GM12878 (cell line): ENCODE results near the gene PLEKHG1. TPM values are rescaled to one million over a fixed set of nuclear protein-coding genes. Genes with fewer than 3 reads are reported as not detected.
A peak's percentile ranks its signal among the peaks of the same experiment; 100 is the strongest.

Experiments used
- ATAC-seq: fragments of 200-7000 bp; cut with Tn5 transposase; 3 replicates; pipeline ENCODE4 v1.9.1; 2020; ENCODE audit warnings: mild to moderate bottlenecking, moderate library complexity
- BruUV-seq: library from RNA; stranded (reverse); fragments of 400-500 nt; replicated peaks from 2 replicates; lab custom pipeline; 2021; lab: Mats Ljungman, UMichigan
- CTCF ChIA-PET: fragments of 300-600 bp; sonication (Branson Sonifier 250); formaldehyde crosslinking; extraction: SDS; loops from one replicate; lab custom pipeline; 2021; ENCODE audit warnings: inconsistent platforms; lab: Yijun Ruan, JAX
- POLR2A ChIA-PET: fragments of 350-600 bp; formaldehyde crosslinking; extraction: SDS; loops from one replicate; lab custom pipeline; 2021; ENCODE audit warnings: inconsistent platforms; lab: Charles Lee
- RAD21 ChIA-PET: fragments of 300-600 bp; sonication (Branson Sonifier 250); formaldehyde crosslinking; loops from one replicate; lab custom pipeline; 2023; ENCODE audit warnings: antibody characterized with exemption; ENCODE audit not compliant: unreplicated experiment; lab: Charles Lee
- SMC1A ChIA-PET: fragments of 300-600 bp; sonication (Branson Sonifier 250); formaldehyde crosslinking; loops from one replicate; lab custom pipeline; 2023; ENCODE audit not compliant: unreplicated experiment, uncharacterized antibody; lab: Charles Lee
- DNase-seq: peaks from one replicate; pipeline ENCODE4 v3.0.0-alpha.2; 2011; ENCODE audit warnings: low read depth, low spot score
- FAIRE-seq: peaks from 3 replicates; lab custom pipeline; 2011; peaks lifted over from hg19 to GRCh38; lab: Jason Lieb, UNC
- H2AFZ ChIP-seq: 2 replicates; pipeline ENCODE4 v1.6.0; 2011; ENCODE audit warnings: low read depth, low read length, control low read depth; ENCODE audit not compliant: control insufficient read depth
- H3K27ac ChIP-seq: 2 replicates; pipeline ENCODE4 v1.5.1; 2011; ENCODE audit warnings: control low read depth; ENCODE audit not compliant: control insufficient read depth, insufficient read depth
- H3K27me3 ChIP-seq, 2 experiments: replicated peaks in 1 of 2; 2 replicates each; pipeline versions ENCODE4 v1.6.0 to v1.6.1; 2011; ENCODE audit warnings: low read length in 1 of 2; ENCODE audit not compliant: control insufficient read depth in 2 of 2, insufficient read depth in 2 of 2
- H3K36me3 ChIP-seq, 2 experiments: 2 replicates each; pipeline ENCODE4 v1.5.1; 2011; ENCODE audit warnings: low read length in 1 of 2; ENCODE audit not compliant: control insufficient read depth in 2 of 2, insufficient read depth in 2 of 2
- H3K4me1 ChIP-seq: 2 replicates; pipeline ENCODE4 v1.6.1; 2011; ENCODE audit warnings: mild to moderate bottlenecking, low read length, moderate library complexity, mixed read lengths; ENCODE audit not compliant: control insufficient read depth, insufficient read depth
- H3K4me2 ChIP-seq: 2 replicates; pipeline ENCODE4 v1.6.0; 2011; ENCODE audit warnings: control low read depth; ENCODE audit not compliant: control insufficient read depth, insufficient read depth
- H3K4me3 ChIP-seq: fragments of 200-600 bp; sonication (generic); 2 replicates; pipeline ENCODE4 v1.5.1; 2016
- H3K79me2 ChIP-seq: 2 replicates; pipeline ENCODE4 v1.6.0; 2011; ENCODE audit warnings: low read length; ENCODE audit not compliant: control insufficient read depth, insufficient read depth
- H3K9ac ChIP-seq: 2 replicates; pipeline ENCODE4 v1.8.0; 2011; ENCODE audit warnings: low read length, control low read depth, mixed read lengths; ENCODE audit not compliant: control insufficient read depth, insufficient read depth
- H3K9me3 ChIP-seq: replicated peaks from 3 replicates; pipeline ENCODE4 v1.5.1; 2011; ENCODE audit warnings: mild to moderate bottlenecking, low read length; ENCODE audit not compliant: control insufficient read depth, insufficient read depth
- H4K20me1 ChIP-seq: 2 replicates; pipeline ENCODE4 v1.6.0; 2011; ENCODE audit not compliant: control insufficient read depth, insufficient read depth
- BACH1 ChIP-seq: fragments of 450-650 bp; IDR thresholded peaks from 2 replicates; pipeline ENCODE4 v1.6.1; 2017; ENCODE audit warnings: mild to moderate bottlenecking, borderline replicate concordance
- FOXM1 ChIP-seq: IDR thresholded peaks from 2 replicates; pipeline ENCODE4 v1.6.1; 2012; ENCODE audit warnings: low read depth, mild to moderate bottlenecking, inconsistent platforms, low read length, moderate library complexity
- HCFC1 ChIP-seq: fragments of 150-350 bp; IDR thresholded peaks from 2 replicates; pipeline ENCODE4 v1.6.1; 2014; ENCODE audit warnings: low read length
- IKZF2 ChIP-seq, 2 experiments: fragments of 450-650 bp; IDR thresholded peaks; 2 replicates each; pipeline ENCODE4 v1.6.1; 2017; ENCODE audit warnings: mild to moderate bottlenecking in 2 of 2, moderate library complexity in 2 of 2
- KLF5 ChIP-seq: fragments of 450-650 bp; IDR thresholded peaks from 2 replicates; pipeline ENCODE4 v1.6.1; 2014; ENCODE audit warnings: mild to moderate bottlenecking; ENCODE audit not compliant: partially characterized antibody
- MEF2A ChIP-seq: IDR thresholded peaks from 2 replicates; pipeline ENCODE4 v1.6.1; 2011; ENCODE audit warnings: low read depth, mild to moderate bottlenecking, low read length, moderate library complexity; ENCODE audit not compliant: insufficient read depth
- MYB ChIP-seq: fragments of 150-350 bp; IDR thresholded peaks from 2 replicates; pipeline ENCODE4 v1.6.1; 2014; ENCODE audit warnings: mild to moderate bottlenecking, low read depth, low read length, borderline replicate concordance
- NFIC ChIP-seq: IDR thresholded peaks from 2 replicates; pipeline ENCODE4 v1.6.1; 2012; ENCODE audit warnings: low read depth, mild to moderate bottlenecking, inconsistent platforms, low read length, moderate library complexity
- NFYB ChIP-seq: IDR thresholded peaks from 2 replicates; pipeline ENCODE4 v1.6.1; 2011; ENCODE audit warnings: low read depth, mild to moderate bottlenecking, low read length, improper control_type of control experiment, moderate library complexity; ENCODE audit not compliant: insufficient read depth
- POLR2AphosphoS2 ChIP-seq: IDR thresholded peaks from 2 replicates; pipeline ENCODE4 v1.6.1; 2011; ENCODE audit warnings: low read depth, mild to moderate bottlenecking, low read length, improper control_type of control experiment, moderate library complexity
- TARDBP ChIP-seq: IDR thresholded peaks from 2 replicates; pipeline ENCODE4 v1.6.1; 2016; ENCODE audit warnings: borderline replicate concordance
- ZBTB11 ChIP-seq: fragments of 450-650 bp; formaldehyde crosslinking; IDR thresholded peaks from 2 replicates; pipeline ENCODE4 v1.5.0; 2022; ENCODE audit warnings: mild to moderate bottlenecking, missing genetic modification characterization
- WGBS: methylation state at CpG from one replicate; pipeline ENCODE4 v1.1.6; 2016; ENCODE audit warnings: low lambda C conversion rate; ENCODE audit not compliant: insufficient replicate concordance, insufficient coverage; ENCODE audit errors: missing lambda C conversion rate; 5-methylcytosine and 5-hydroxymethylcytosine counted together
- in situ Hi-C: fragments of 300-500 bp; cut with MboI; formaldehyde crosslinking; loops from 9 replicates; pipeline ENCODE4 v1.14.3; 2018; ENCODE audit warnings: mixed read lengths
- intact Hi-C: fragments of 100-400 bp; cut with micrococcal nuclease; formaldehyde crosslinking; loops from one replicate; pipeline ENCODE4 v1.14.2; 2022; ENCODE audit not compliant: unreplicated experiment
- polyA plus RNA-seq, 11 experiments: library from polyadenylated mRNA; depleted of rRNA in 4 of 11; unstranded in 6 of 11; stranded (reverse) in 5 of 11; fragments of >200 nt; fragmentation: Nextera tagmentation in 4 of 11; fragmentation: Illumina TruSeq in 1 of 11; extraction: Ambion mirVana in 4 of 11; extraction: Trizol in 1 of 11; gene quantifications; 1 replicate in 1 of 11; 2 replicates in 10 of 11; pipeline versions ENCODE4 v1.2.1 to v1.2.3, GENCODE V29; 2011 to 2016; ENCODE audit warnings: inconsistent platforms in 2 of 11, missing spikeins in 2 of 11, low read depth in 1 of 11
- total RNA-seq, 4 experiments: library from RNA; depleted of rRNA in 3 of 4; stranded (reverse); fragments of >200 nt in 3 of 4; fragmentation: Illumina TruSeq in 1 of 4; extraction: Trizol in 1 of 4; gene quantifications; 2 replicates each; pipeline versions ENCODE4 v1.2.1 to v1.2.3, GENCODE V29; 2013 to 2021
- TF ChIP-seq, protein P1 (sequence below): IDR thresholded peaks from 2 replicates; pipeline ENCODE4 v1.6.1; 2011; ENCODE audit warnings: borderline replicate concordance, low read depth, mild to moderate bottlenecking, moderate library complexity, low read length; ENCODE audit not compliant: insufficient read depth, poor library complexity, severe bottlenecking

The PLEKHG1 gene
- total and polyA plus RNA-seq, 10 of the 15 experiments (the other 5 are each of a cell fraction or from before 2014, with no cell fraction given): 0.77 to 17.2 (median 4.9) TPM

- Histone ChIP-seq H2AFZ (no peak overlapping the region), H3K36me3 (no peaks in the 10 kb centered on the region), H3K27me3 (no peaks in the 10 kb centered on the region; a peak in 1 of 4 replicates), H3K4me2 (no peak overlapping the region), H3K4me1 (no peaks in the 10 kb centered on the region), H4K20me1 (no peaks in the 10 kb centered on the region), H3K79me2 (no peaks in the 10 kb centered on the region), H3K9me3 (no peaks in the 10 kb centered on the region), H3K4me3 (no peak overlapping the region), H3K27ac (no peak overlapping the region), H3K9ac (no peak overlapping the region)
- DNase-seq: no peak
- ChIA-PET RAD21 (interaction anchor here (1.2 to 1.8 kb wide), 3 partner anchors 18 to 199 kb away, joined by 3 to 4 read pairs (median 3); no protein-coding TSS in a partner anchor), SMC1A (interaction anchor here (1.0 to 1.5 kb wide), 7 partner anchors 13 to 47 kb away, joined by 3 to 5 read pairs (median 3); no protein-coding TSS in a partner anchor), POLR2A (interaction anchor here (0.6 to 0.9 kb wide), 2 partner anchors 9 to 347 kb away, joined by 3 to 10 read pairs; no protein-coding TSS in a partner anchor), CTCF (interaction anchor here (0.6 to 1.5 kb wide), 4 partner anchors 9 to 126 kb away, joined by 3 to 5 read pairs (median 3); no protein-coding TSS in a partner anchor)
- no peak for TF ChIP-seq KLF5
- TF ChIP-seq TARDBP: no peak
- TF ChIP-seq POLR2AphosphoS2: no peak
- TF ChIP-seq FOXM1: no peak
- no peak for TF ChIP-seq MYB
- no peak for TF ChIP-seq MEF2A
- TF ChIP-seq NFYB: no peak
- no peak for FAIRE-seq
- intact Hi-C loops (no loop called here), in situ Hi-C loops (no loop called here)
- no TSS peak for BruUV-seq
- peak; percentile 20; the same call in 2 of the 3 replicates for ATAC-seq
Observed at GRCh38 chr6:150615967-150616366, 16.3 kb downstream of the PLEKHG1 start.

DNA sequence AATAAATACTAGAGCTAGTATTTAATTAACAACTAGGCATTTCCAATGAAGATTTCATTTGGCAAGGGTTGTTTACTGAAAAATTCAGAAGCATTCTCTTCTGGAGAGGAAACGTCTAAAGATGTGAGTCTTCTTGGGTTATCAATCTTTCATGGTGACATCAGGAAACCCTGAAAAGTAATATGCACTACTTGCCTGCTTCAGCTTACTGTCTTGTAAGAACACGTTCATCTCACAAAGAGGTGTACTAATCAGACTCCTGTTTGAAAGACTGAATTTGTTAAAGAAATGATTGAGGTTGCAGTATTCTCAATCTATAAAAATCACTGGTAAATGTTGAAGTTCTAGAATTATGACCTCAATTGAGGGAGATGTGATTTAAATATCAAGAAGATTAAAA is 16.9 kb downstream of the PLEKHG1 start:
- DNase-seq: no peak
- no peak overlapping the region for H2AFZ ChIP-seq
- no peaks in the 10 kb centered on the region for H3K4me1 ChIP-seq
- no peak overlapping the region for H3K4me3 ChIP-seq
- no peaks in the 10 kb centered on the region for H3K79me2 ChIP-seq
- SMC1A ChIA-PET: interaction anchor here (1.0 to 1.5 kb wide), 6 partner anchors 14 to 23 kb away, joined by 3 to 5 read pairs (median 4); no protein-coding TSS in a partner anchor
- TF ChIP-seq ZBTB11 (CRISPR knock-in tag) (no peak), IKZF2 (IDR thresholded peaks at IDR 0.05) (no peak), BACH1 (no peak), MEF2A (no peak), HCFC1 (no peak), NFIC (no peak)
- TF ChIP-seq, protein P1, sequence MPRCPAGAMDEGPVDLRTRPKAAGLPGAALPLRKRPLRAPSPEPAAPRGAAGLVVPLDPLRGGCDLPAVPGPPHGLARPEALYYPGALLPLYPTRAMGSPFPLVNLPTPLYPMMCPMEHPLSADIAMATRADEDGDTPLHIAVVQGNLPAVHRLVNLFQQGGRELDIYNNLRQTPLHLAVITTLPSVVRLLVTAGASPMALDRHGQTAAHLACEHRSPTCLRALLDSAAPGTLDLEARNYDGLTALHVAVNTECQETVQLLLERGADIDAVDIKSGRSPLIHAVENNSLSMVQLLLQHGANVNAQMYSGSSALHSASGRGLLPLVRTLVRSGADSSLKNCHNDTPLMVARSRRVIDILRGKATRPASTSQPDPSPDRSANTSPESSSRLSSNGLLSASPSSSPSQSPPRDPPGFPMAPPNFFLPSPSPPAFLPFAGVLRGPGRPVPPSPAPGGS: no peak
- CTCF ChIA-PET: interaction anchor here (0.6 to 0.8 kb wide), 2 partner anchors 10 to 15 kb away, joined by 3 read pairs; no protein-coding TSS in a partner anchor
- no TSS peak for BruUV-seq
- no peak for FAIRE-seq
- H3K9ac ChIP-seq: no peak overlapping the region
- no peaks in the 10 kb centered on the region for H3K27me3 ChIP-seq
- H3K9me3 ChIP-seq: no peaks in the 10 kb centered on the region
- in situ Hi-C loops (no loop called here), intact Hi-C loops (no loop called here)
- POLR2A ChIA-PET: no interaction called here
- H3K36me3 ChIP-seq: no peaks in the 10 kb centered on the region
- H3K27ac ChIP-seq: no peak overlapping the region
- ATAC-seq: no peak
- H3K4me2 ChIP-seq: no peak overlapping the region
- no peaks in the 10 kb centered on the region for H4K20me1 ChIP-seq
- 40% methylated on average over 2 of the region's 2 CpGs for WGBS
- RAD21 ChIA-PET: interaction anchor here (1.2 to 1.8 kb wide), 2 partner anchors 71 to 198 kb away, joined by 3 to 4 read pairs; no protein-coding TSS in a partner anchor
